ENCODE measurements around the gene EZH1.

DNA sequence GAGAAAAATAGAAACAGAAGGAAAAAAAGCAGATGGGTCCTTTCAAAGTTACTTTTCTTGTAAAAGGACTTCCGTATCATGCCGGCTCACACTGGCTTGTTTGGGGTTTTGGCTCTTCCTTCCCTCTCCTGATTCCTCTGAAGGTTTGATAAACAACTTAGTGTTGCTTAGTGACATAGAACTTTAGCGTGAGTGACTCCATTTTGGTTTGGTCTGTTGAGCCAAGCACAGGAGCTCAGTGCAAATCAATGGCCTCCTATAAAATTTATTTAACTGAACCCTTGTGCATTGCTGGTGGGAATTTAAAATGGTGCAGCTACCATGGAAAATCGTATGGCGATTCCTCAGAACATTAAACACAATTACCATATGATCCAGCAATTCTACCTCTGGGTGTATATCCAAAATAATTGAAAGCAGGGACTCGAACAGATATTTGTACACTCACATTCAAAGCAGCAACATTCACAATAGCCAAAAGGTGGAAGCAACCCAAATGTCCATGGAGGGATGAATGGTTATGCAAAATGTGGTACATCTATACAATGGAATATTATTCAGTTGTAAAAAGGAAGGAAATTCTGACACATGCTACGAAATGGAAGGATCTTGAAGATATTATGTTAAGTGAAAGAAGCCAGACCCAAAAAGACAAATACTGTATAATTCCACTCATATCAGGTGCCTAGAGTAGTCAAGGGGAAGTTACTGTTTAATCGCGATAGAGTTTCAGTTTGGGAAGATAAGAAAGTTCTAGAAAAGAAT lies 86.8 kb downstream of the EZH1 start:
- TF ChIP-seq, protein P1, sequence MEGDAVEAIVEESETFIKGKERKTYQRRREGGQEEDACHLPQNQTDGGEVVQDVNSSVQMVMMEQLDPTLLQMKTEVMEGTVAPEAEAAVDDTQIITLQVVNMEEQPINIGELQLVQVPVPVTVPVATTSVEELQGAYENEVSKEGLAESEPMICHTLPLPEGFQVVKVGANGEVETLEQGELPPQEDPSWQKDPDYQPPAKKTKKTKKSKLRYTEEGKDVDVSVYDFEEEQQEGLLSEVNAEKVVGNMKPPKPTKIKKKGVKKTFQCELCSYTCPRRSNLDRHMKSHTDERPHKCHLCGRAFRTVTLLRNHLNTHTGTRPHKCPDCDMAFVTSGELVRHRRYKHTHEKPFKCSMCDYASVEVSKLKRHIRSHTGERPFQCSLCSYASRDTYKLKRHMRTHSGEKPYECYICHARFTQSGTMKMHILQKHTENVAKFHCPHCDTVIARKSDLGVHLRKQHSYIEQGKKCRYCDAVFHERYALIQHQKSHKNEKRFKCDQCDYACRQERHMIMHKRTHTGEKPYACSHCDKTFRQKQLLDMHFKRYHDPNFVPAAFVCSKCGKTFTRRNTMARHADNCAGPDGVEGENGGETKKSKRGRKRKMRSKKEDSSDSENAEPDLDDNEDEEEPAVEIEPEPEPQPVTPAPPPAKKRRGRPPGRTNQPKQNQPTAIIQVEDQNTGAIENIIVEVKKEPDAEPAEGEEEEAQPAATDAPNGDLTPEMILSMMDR (IDR thresholded peaks at IDR 0.05; ENCODE audit: poor library complexity) = no peak
- TF ChIP-seq EZH2 (IDR thresholded peaks at IDR 0.05; ENCODE audit: borderline replicate concordance) = no peak
- no peak for TF ChIP-seq EZH2phosphoT487 (IDR thresholded peaks at IDR 0.05; ENCODE audit: low read depth, severe bottlenecking, unreplicated experiment)
